Liver (tissue), 9 donors: Measurements from ENCODE around the gene TIGD1. TPM values are rescaled to one million over a fixed set of nuclear protein-coding genes. Genes with fewer than 3 reads are reported as not detected.
A peak's percentile ranks its signal among the peaks of the same experiment; 100 is the strongest.

ENCODE experiments used
- DNase-seq: peaks from one replicate; pipeline ENCODE4 v3.0.0-alpha.2; 2017; ENCODE audit warnings: low spot score
- H3K27ac ChIP-seq, 2 donors: one replicate each; pipeline ENCODE4 v1.7.0; 2013; ENCODE audit warnings: inconsistent platforms in 2 of 2, low read length in 2 of 2, control low read depth in 1 of 2, low read depth in 1 of 2, mild to moderate bottlenecking in 1 of 2
- H3K27me3 ChIP-seq, 4 donors: one replicate each; pipeline versions ENCODE4 v1.6.1 to v1.7.0; 2013; ENCODE audit warnings: low read length in 3 of 4, inconsistent platforms in 1 of 4, mild to moderate bottlenecking in 1 of 4, moderate library complexity in 1 of 4; ENCODE audit not compliant: control insufficient read depth in 4 of 4, insufficient read depth in 4 of 4
- H3K36me3 ChIP-seq, 4 donors: one replicate each; pipeline versions ENCODE4 v1.6.1 to v1.7.0; 2013; ENCODE audit warnings: low read length in 3 of 4, mild to moderate bottlenecking in 3 of 4, low read depth in 1 of 4, moderate library complexity in 1 of 4; ENCODE audit not compliant: control insufficient read depth in 4 of 4, insufficient read depth in 3 of 4
- H3K4me1 ChIP-seq, 4 donors: one replicate each; pipeline versions ENCODE4 v1.6.1 to v1.7.0; 2013; ENCODE audit warnings: low read length in 3 of 4, mild to moderate bottlenecking in 3 of 4, moderate library complexity in 1 of 4; ENCODE audit not compliant: control insufficient read depth in 4 of 4, insufficient read depth in 4 of 4
- H3K4me3 ChIP-seq, 3 donors: one replicate each; pipeline versions ENCODE4 v1.6.1 to v1.7.0; 2013; ENCODE audit warnings: low read length in 3 of 3, control low read depth in 1 of 3, low read depth in 1 of 3, mild to moderate bottlenecking in 1 of 3
- H3K9ac ChIP-seq, 2 donors: one replicate each; pipeline ENCODE4 v1.7.0; 2013; ENCODE audit warnings: low read length in 2 of 2, mild to moderate bottlenecking in 2 of 2, moderate library complexity in 2 of 2, control low read depth in 1 of 2, low read depth in 1 of 2
- H3K9me3 ChIP-seq, 4 donors: one replicate each; pipeline versions ENCODE4 v1.6.1 to v1.7.0; 2013; ENCODE audit warnings: low read length in 3 of 4; ENCODE audit not compliant: control insufficient read depth in 4 of 4
- CTCF ChIP-seq: fragments of 150-350 bp; IDR thresholded peaks from 2 replicates; pipeline ENCODE4 v1.5.1; 2017; ENCODE audit warnings: improper control_type of control experiment, low read depth, low read length; ENCODE audit not compliant: missing input control
- EGR1 ChIP-seq, 2 donors: IDR thresholded peaks; 2 replicates each; pipeline ENCODE4 v1.6.1; 2016 to 2018; ENCODE audit warnings: antibody characterized with exemption in 2 of 2, low read depth in 2 of 2
- FOXA1 ChIP-seq: IDR thresholded peaks from 2 replicates; pipeline ENCODE4 v1.6.1; 2016; ENCODE audit warnings: antibody characterized with exemption
- FOXA2 ChIP-seq: IDR thresholded peaks from 2 replicates; pipeline ENCODE4 v1.6.1; 2016; ENCODE audit warnings: antibody characterized with exemption
- GABPA ChIP-seq, 2 donors: IDR thresholded peaks in 1 of 2; conservative IDR thresholded peaks in 1 of 2; 2 replicates each; pipeline ENCODE4 v1.6.1; 2016; ENCODE audit warnings: antibody characterized with exemption in 2 of 2, mild to moderate bottlenecking in 1 of 2, moderate library complexity in 1 of 2
- HNF4A ChIP-seq, 2 donors: conservative IDR thresholded peaks; 2 replicates each; pipeline ENCODE4 v1.6.1; 2016; ENCODE audit warnings: antibody characterized with exemption in 2 of 2, mild to moderate bottlenecking in 2 of 2
- HNF4G ChIP-seq: IDR thresholded peaks from 2 replicates; pipeline ENCODE4 v1.6.1; 2016; ENCODE audit warnings: antibody characterized with exemption
- JUND ChIP-seq, 2 donors: IDR thresholded peaks; 2 replicates each; pipeline ENCODE4 v1.6.1; 2016; ENCODE audit warnings: antibody characterized with exemption in 2 of 2
- MAX ChIP-seq: IDR thresholded peaks from 2 replicates; pipeline ENCODE4 v1.6.1; 2016; ENCODE audit warnings: antibody characterized with exemption
- NR2F2 ChIP-seq: IDR thresholded peaks from 2 replicates; pipeline ENCODE4 v1.6.1; 2016; ENCODE audit warnings: antibody characterized with exemption
- RAD21 ChIP-seq, 2 donors: IDR thresholded peaks; 2 replicates each; pipeline ENCODE4 v1.6.1; 2016; ENCODE audit warnings: antibody characterized with exemption in 2 of 2, mild to moderate bottlenecking in 2 of 2
- RXRA ChIP-seq, 2 donors: IDR thresholded peaks; 2 replicates each; pipeline ENCODE4 v1.6.1; 2017 to 2018; ENCODE audit warnings: antibody characterized with exemption in 2 of 2, mild to moderate bottlenecking in 1 of 2
- SP1 ChIP-seq: IDR thresholded peaks from 2 replicates; pipeline ENCODE4 v1.6.1; 2018; ENCODE audit warnings: antibody characterized with exemption, mild to moderate bottlenecking
- TAF1 ChIP-seq: conservative IDR thresholded peaks from 2 replicates; pipeline ENCODE4 v1.6.1; 2016; ENCODE audit warnings: antibody characterized with exemption, mild to moderate bottlenecking
- YY1 ChIP-seq: IDR thresholded peaks from 2 replicates; pipeline ENCODE4 v1.6.1; 2016; ENCODE audit warnings: antibody characterized with exemption, mild to moderate bottlenecking
- WGBS: extraction: QIAGEN DNeasy Blood & Tissue Kit; methylation state at CpG from one replicate; pipeline ENCODE4 v1.1.7; 2013; 5-methylcytosine and 5-hydroxymethylcytosine counted together
- polyA plus RNA-seq, 2 donors: library from polyadenylated mRNA; stranded (reverse) in 1 of 2; unstranded in 1 of 2; fragments of 200-250 nt in 1 of 2; fragments of >200 nt in 1 of 2; fragmentation: Nextera tagmentation in 1 of 2; extraction: Ambion mirVana in 1 of 2; gene quantifications; one replicate each; pipeline versions ENCODE4 v1.2.1 to v1.2.3, GENCODE V29; 2013 to 2015
- total RNA-seq, 2 donors: library from RNA; depleted of rRNA; stranded (reverse); fragments of >200 nt; gene quantifications; one replicate each; pipeline ENCODE4 v1.2.3, GENCODE V29; 2014
- TF ChIP-seq, protein P1 (sequence below): IDR thresholded peaks from 2 replicates; pipeline ENCODE4 v1.6.1; 2016; ENCODE audit warnings: antibody characterized with exemption, mild to moderate bottlenecking
- TF ChIP-seq, protein P2 (sequence below): IDR thresholded peaks from 2 replicates; pipeline ENCODE4 v1.6.1; 2016; ENCODE audit warnings: antibody characterized with exemption
- TF ChIP-seq, protein P3 (sequence below): IDR thresholded peaks from 2 replicates; pipeline ENCODE4 v1.6.1; 2016; ENCODE audit warnings: antibody characterized with exemption
- donor health status: healthy.
- donor health status: healthy.
- donor health status: healthy.
- donor health status: healthy.
- donor health status: healthy.

TIGD1 gene
- total and polyA plus RNA-seq, 4 donors = 0.50 to 3.0 (median 1.7) TPM

DNA sequence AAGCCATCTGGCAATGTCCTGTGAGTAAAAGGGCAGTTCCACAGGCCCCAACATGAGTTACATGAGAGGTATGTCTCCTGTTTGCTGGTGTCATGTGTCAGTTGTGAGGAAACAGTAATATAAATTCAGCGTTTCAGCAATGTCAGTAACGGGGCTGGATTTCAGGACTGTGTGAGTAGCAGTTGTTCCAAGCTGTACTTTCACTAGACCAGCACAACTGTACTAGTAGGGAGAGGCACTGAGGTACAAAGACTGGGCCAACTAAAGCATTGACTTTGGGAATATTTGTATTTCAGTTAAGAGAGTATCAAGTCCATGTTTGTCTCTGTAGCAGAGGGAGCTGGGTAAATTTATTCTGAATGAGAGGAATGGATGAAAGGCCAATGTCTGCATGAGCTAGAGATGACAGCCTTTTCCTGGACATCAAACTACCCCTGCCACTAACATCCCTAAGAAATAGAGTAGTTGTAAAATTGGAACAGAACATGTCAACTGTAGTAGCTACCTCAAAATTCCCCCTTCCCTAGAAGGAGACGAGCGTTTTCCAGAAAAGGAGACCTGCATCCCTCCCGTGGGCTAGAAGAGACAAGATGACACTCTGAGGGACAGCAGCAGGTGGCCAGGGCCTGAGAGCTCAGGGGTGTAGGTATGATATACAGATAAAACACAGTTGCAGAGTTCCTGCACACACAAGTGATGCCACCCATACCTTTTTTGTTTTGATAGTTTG lies 24.5 kb upstream of the TIGD1 start:
- peak overlapping the region; percentile 60 to 78 for H3K27ac ChIP-seq
- H3K4me3 ChIP-seq = no peak overlapping the region
- 31% methylated on average over 5 of the region's 5 CpGs for WGBS
- H3K4me1 ChIP-seq = peaks cover 13 to 64% (median 54%) of the 10 kb centered on the region in 4 donors
- H3K9me3 ChIP-seq = no peaks in the 10 kb centered on the region
- TF ChIP-seq SP1 (peak; percentile 93), HNF4A (conservative IDR thresholded peaks at IDR 0.05) (peak; percentile 90 to 94), HNF4G (peak; percentile 39), RAD21 (IDR thresholded peaks at IDR 0.05) (peak; percentile 20 to 31), FOXA1 (peak; percentile 56), EGR1 (IDR thresholded peaks at IDR 0.05; ENCODE audit: low read depth in 2 of 2) (no peak), NR2F2 (no peak), CTCF (no peak), TAF1 (peak; percentile 61), RXRA (IDR thresholded peaks at IDR 0.05) (peak; percentile 62 to 83), GABPA (IDR thresholded peaks at IDR 0.05 in 1 of 2, conservative IDR thresholded peaks at IDR 0.05 in 1 of 2) (peak in 1 of 2 donors; percentile 37), MAX (peak; percentile 58), FOXA2 (peak; percentile 54), YY1 (peak; percentile 93), JUND (IDR thresholded peaks at IDR 0.05) (peak in 1 of 2 donors; percentile 66)
- TF ChIP-seq, protein P1, sequence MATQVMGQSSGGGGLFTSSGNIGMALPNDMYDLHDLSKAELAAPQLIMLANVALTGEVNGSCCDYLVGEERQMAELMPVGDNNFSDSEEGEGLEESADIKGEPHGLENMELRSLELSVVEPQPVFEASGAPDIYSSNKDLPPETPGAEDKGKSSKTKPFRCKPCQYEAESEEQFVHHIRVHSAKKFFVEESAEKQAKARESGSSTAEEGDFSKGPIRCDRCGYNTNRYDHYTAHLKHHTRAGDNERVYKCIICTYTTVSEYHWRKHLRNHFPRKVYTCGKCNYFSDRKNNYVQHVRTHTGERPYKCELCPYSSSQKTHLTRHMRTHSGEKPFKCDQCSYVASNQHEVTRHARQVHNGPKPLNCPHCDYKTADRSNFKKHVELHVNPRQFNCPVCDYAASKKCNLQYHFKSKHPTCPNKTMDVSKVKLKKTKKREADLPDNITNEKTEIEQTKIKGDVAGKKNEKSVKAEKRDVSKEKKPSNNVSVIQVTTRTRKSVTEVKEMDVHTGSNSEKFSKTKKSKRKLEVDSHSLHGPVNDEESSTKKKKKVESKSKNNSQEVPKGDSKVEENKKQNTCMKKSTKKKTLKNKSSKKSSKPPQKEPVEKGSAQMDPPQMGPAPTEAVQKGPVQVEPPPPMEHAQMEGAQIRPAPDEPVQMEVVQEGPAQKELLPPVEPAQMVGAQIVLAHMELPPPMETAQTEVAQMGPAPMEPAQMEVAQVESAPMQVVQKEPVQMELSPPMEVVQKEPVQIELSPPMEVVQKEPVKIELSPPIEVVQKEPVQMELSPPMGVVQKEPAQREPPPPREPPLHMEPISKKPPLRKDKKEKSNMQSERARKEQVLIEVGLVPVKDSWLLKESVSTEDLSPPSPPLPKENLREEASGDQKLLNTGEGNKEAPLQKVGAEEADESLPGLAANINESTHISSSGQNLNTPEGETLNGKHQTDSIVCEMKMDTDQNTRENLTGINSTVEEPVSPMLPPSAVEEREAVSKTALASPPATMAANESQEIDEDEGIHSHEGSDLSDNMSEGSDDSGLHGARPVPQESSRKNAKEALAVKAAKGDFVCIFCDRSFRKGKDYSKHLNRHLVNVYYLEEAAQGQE = peak; percentile 88
- TF ChIP-seq, protein P2, sequence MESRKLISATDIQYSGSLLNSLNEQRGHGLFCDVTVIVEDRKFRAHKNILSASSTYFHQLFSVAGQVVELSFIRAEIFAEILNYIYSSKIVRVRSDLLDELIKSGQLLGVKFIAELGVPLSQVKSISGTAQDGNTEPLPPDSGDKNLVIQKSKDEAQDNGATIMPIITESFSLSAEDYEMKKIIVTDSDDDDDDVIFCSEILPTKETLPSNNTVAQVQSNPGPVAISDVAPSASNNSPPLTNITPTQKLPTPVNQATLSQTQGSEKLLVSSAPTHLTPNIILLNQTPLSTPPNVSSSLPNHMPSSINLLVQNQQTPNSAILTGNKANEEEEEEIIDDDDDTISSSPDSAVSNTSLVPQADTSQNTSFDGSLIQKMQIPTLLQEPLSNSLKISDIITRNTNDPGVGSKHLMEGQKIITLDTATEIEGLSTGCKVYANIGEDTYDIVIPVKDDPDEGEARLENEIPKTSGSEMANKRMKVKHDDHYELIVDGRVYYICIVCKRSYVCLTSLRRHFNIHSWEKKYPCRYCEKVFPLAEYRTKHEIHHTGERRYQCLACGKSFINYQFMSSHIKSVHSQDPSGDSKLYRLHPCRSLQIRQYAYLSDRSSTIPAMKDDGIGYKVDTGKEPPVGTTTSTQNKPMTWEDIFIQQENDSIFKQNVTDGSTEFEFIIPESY = peak; percentile 83
- TF ChIP-seq, protein P3, sequence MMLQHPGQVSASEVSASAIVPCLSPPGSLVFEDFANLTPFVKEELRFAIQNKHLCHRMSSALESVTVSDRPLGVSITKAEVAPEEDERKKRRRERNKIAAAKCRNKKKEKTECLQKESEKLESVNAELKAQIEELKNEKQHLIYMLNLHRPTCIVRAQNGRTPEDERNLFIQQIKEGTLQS = no peak
- no peaks in the 10 kb centered on the region for H3K27me3 ChIP-seq
- H3K36me3 ChIP-seq = peaks cover 0 to 4% (median 1%) of the 10 kb centered on the region in 4 donors
- DNase-seq = no peak
- H3K9ac ChIP-seq = peak overlapping the region in 1 of 2 donors; percentile 25
